GM18499 (cell line): Measurements from ENCODE around the gene CAPN6.

Experiments
- ATAC-seq: cut with Tn5 transposase; IDR thresholded peaks from one replicate; pipeline ENCODE4 v1.9.1; 2021; ENCODE audit warnings: moderate number of reproducible peaks; ENCODE audit not compliant: insufficient read depth, unreplicated experiment

CAPN6 gene

GRCh38 chrX:111207851-111208250 lies 62.4 kb downstream of the CAPN6 start:
- no peak for ATAC-seq

DNA sequence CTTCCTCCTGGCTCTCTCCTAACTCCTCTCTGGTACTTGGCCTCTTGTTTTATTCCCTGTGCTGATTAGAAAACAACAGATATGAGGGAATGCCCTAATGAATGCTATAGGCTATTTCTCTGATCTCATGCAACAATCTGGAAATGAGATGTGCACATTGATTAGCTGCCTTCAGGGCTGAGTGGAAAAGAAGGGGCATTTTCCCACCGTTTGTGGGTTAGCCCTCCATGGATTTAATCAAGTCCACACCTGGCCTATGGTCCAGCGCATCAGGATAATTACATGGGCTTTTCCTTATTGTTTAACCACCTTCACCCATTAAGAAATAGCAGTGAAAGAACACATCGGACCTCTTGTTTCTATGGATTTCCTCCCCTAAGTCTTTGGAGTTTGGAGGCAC lies 70.0 kb downstream of the CAPN6 start:
- no peak for ATAC-seq

- ATAC-seq: no peak
These were observed 70.8 kb downstream of the CAPN6 start for GRCh38 chrX:111199505-111199904.
